Sigmoid colon (tissue), 7 donors: ENCODE measurements around the gene LARP1. TPM values are rescaled to one million over a fixed set of nuclear protein-coding genes. Genes with fewer than 3 reads are reported as not detected.

Experiments used
- DNase-seq: peaks from one replicate; pipeline ENCODE4 v3.0.0-alpha.2; 2019
- H3K27ac ChIP-seq, 4 donors: fragments of 200-600 bp; sonication (generic); one replicate each; pipeline ENCODE4 v1.5.1; 2016 to 2019; ENCODE audit warnings: mild to moderate bottlenecking in 1 of 4
- H3K27me3 ChIP-seq, 3 donors: fragments of 200-600 bp; sonication (generic); one replicate each; pipeline ENCODE4 v1.5.1; 2019; ENCODE audit warnings: mild to moderate bottlenecking in 1 of 3
- H3K36me3 ChIP-seq, 4 donors: fragments of 200-600 bp; sonication (generic); one replicate each; pipeline ENCODE4 v1.5.1; 2016 to 2019
- H3K4me1 ChIP-seq, 4 donors: fragments of 200-600 bp; sonication (generic); one replicate each; pipeline ENCODE4 v1.5.1; 2017 to 2019
- H3K4me3 ChIP-seq, 4 donors: fragments of 200-600 bp; sonication (generic); one replicate each; pipeline ENCODE4 v1.5.1; 2017 to 2019; ENCODE audit warnings: mild to moderate bottlenecking in 2 of 4, moderate library complexity in 1 of 4
- H3K9me3 ChIP-seq, 4 donors: fragments of 200-600 bp in 3 of 4; sonication (generic) in 3 of 4; one replicate each; pipeline versions ENCODE4 v1.5.1 to v1.6.1; 2013 to 2019
- CTCF ChIP-seq, 4 experiments: fragments of 450-650 bp in 3 of 4; fragments of 200-600 bp in 1 of 4; IDR thresholded peaks; one replicate each; pipeline ENCODE4 v1.5.1; 2016 to 2019; ENCODE audit warnings: antibody characterized with exemption in 4 of 4, mild to moderate bottlenecking in 3 of 4, moderate library complexity in 2 of 4
- EP300 ChIP-seq, 4 donors: sonication (generic); formaldehyde crosslinking; IDR thresholded peaks; one replicate each; pipeline ENCODE4 v1.6.1; 2017; ENCODE audit warnings: antibody characterized with exemption in 4 of 4
- POLR2A ChIP-seq, 2 donors: fragments of 450-650 bp; IDR thresholded peaks; one replicate each; pipeline ENCODE4 v1.6.1; 2016; ENCODE audit warnings: antibody characterized with exemption in 2 of 2, mild to moderate bottlenecking in 2 of 2, moderate library complexity in 2 of 2
- POLR2AphosphoS5 ChIP-seq, 4 donors: sonication (generic); formaldehyde crosslinking; IDR thresholded peaks; one replicate each; pipeline ENCODE4 v1.6.1; 2017; ENCODE audit warnings: antibody characterized with exemption in 4 of 4
- WGBS, 2 donors: extraction: QIAGEN DNeasy Blood & Tissue Kit; methylation state at CpG; one replicate each; pipeline ENCODE4 v1.1.7; 2013; 5-methylcytosine and 5-hydroxymethylcytosine counted together
- intact Hi-C: fragments of 100-400 bp; cut with DNase I; formaldehyde crosslinking; loops from one replicate; pipeline ENCODE4 v1.15.1; 2023
- polyA plus RNA-seq, 3 donors: library from polyadenylated mRNA; stranded (reverse); fragments of 200-250 nt; gene quantifications; one replicate each; pipeline ENCODE4 v1.2.3, GENCODE V29; 2013
- total RNA-seq, 4 donors: library from RNA; depleted of rRNA; stranded (reverse); fragments of >200 nt; gene quantifications; one replicate each; pipeline ENCODE4 v1.1.0, GENCODE V29; 2016
- donor health status: healthy with polysubstance abuse.
- donor health status: Bipolar disorder and iron deficiency.
- donor health status: healthy.

Gene LARP1
- total and polyA plus RNA-seq, 7 donors, result 10.2 to 97.8 (median 49.0) TPM

DNA sequence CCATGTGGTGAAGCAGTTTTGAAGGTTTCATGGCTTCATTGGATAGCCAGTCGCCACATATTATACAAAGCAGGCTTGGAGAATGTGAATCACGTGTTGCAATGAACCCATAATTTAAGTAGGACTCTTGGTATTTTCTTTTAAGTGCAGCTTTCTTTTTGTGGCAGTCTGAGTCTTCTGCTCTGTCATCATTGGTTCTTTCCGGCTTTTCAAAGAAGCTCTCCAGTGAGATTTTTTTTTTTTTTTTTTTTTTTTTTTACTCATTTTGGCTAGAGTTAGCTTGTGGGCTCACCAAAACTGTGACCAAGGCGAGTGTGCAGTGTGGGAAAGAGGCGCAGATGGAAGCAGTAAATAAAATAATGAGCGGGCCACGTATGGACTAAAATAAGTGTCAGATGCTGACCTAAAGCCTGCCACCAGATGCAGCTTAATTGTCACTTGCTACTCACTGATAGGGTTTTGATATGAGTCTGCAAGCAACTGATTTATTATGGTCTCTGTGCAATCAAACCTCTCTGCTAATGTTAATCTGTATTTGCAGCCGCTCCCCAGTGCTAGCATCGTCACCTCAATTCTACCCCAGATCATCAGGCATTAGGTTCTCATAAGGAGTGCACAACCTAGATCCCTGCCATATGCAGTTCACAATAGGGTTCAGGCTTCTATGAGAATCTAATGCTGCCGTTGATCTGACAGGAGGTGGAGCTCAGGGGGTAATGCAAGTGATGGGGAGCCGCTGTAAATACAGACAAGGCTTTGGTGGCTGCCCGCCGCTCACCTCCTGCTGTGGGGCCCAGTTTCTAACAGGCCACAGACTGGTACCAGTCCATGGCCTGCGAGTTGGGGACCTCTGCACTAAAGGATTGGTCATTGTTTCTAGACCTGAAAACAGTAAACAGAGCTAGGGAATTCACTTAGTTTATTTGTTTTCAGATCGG, 45.5 kb upstream of the LARP1 start:
- H3K9me3 ChIP-seq, result no peaks in the 10 kb centered on the region
- peak; percentile 27 for DNase-seq
- no peaks in the 10 kb centered on the region for H3K27me3 ChIP-seq
- intact Hi-C loops, result no loop called here
- H3K4me3 ChIP-seq, result no peak overlapping the region
- H3K4me1 ChIP-seq, result peaks cover 0 to 15% (median 12%) of the 10 kb centered on the region in 4 donors
- TF ChIP-seq POLR2A (IDR thresholded peaks at IDR 0.05) (no peak), EP300 (IDR thresholded peaks at IDR 0.05) (no peak), CTCF (IDR thresholded peaks at IDR 0.05) (no peak), POLR2AphosphoS5 (IDR thresholded peaks at IDR 0.05) (no peak)
- no peak overlapping the region for H3K27ac ChIP-seq
- no peaks in the 10 kb centered on the region for H3K36me3 ChIP-seq
- 89 to 90% methylated on average over 15 of the region's 15 CpGs for WGBS, 2 donors

DNA sequence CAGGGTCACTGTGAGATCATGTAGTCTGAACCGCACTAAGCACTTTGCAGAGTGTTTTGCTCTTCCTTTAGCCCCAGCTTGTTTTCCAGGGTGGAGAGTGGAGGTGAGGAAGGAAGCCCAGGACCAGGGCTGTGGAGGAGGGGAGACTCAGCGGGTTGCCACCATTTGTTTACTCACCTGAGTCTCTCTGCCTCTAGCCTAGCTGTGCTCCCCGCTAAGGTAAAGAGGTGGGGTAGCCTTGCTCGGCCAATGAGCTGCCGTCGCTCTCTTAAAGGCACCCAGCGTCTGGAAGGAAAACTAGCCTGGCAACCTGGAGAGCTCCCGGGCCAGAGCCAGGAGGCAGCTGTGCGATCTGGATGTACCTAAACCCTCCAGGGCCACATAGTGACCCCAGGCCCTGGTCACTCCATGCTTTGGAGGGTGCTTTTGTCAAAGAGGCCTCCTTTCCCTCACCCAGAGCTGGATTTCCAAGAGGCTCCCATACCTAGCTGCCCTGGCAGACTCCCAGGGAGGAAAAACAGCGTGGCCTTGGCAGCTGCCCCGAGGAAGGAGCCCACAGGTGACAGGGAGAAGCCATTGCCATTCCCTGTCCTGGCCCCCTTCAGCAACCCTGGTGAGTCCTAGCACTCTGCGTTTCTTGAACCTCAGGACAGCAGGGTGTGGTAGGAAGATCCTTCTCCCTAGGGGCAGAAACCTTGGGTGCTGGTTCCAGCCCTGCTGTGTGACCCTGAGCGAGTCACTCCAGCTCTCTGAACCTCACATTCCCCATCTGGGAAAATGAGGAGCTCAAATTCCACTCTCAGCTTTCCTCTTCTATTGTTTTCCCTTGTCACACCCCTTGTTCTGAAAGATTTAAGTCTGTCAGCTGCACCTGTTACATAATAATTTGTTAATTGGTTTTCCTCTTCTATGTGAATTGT, 42.4 kb upstream of the LARP1 start:
- Histone ChIP-seq H3K27me3 (no peaks in the 10 kb centered on the region), H3K9me3 (no peaks in the 10 kb centered on the region), H3K27ac (peak overlapping the region in 1 of 4 donors; percentile 14), H3K4me3 (no peak overlapping the region), H3K36me3 (no peaks in the 10 kb centered on the region), H3K4me1 (peaks cover 0 to 18% (median 14%) of the 10 kb centered on the region in 4 donors)
- TF ChIP-seq POLR2A (IDR thresholded peaks at IDR 0.05), result peak in 1 of 2 donors; percentile 31
- TF ChIP-seq POLR2AphosphoS5 (IDR thresholded peaks at IDR 0.05), result no peak
- DNase-seq, result peak; percentile 56
- intact Hi-C loops, result no loop called here
- WGBS, 2 donors, result 15 to 65% methylated on average over 13 of the region's 13 CpGs

GRCh38 chr5:154713615-154714125, 41.5 kb upstream of the LARP1 start:
- no peaks in the 10 kb centered on the region for H3K36me3 ChIP-seq
- TF ChIP-seq POLR2A (IDR thresholded peaks at IDR 0.05), result no peak
- no peak for TF ChIP-seq POLR2AphosphoS5 (IDR thresholded peaks at IDR 0.05)
- TF ChIP-seq EP300 (IDR thresholded peaks at IDR 0.05), result no peak
- TF ChIP-seq CTCF (IDR thresholded peaks at IDR 0.05), result no peak
- 23 to 64% methylated on average over 2 of the region's 2 CpGs for WGBS, 2 donors
- peak overlapping the region in 3 of 4 donors; percentile 8 to 43 (median 18) for H3K27ac ChIP-seq
- H3K27me3 ChIP-seq, result no peaks in the 10 kb centered on the region
- no peak overlapping the region for H3K4me3 ChIP-seq
- peaks cover 0 to 18% (median 14%) of the 10 kb centered on the region in 4 donors for H3K4me1 ChIP-seq
- peak; percentile 30 for DNase-seq
- intact Hi-C loops, result no loop called here
- no peaks in the 10 kb centered on the region for H3K9me3 ChIP-seq

GRCh38 chr5:154714266-154714986, 40.8 kb upstream of the LARP1 start:
- WGBS, 2 donors, result 9 to 32% methylated on average over 10 of the region's 10 CpGs
- Histone ChIP-seq H3K36me3 (no peaks in the 10 kb centered on the region), H3K4me1 (peaks cover 0 to 18% (median 14%) of the 10 kb centered on the region in 4 donors), H3K4me3 (peak overlapping the region in 2 of 4 donors; percentile 10 to 17), H3K27me3 (no peaks in the 10 kb centered on the region), H3K27ac (peak overlapping the region in 2 of 4 donors; percentile 17 to 43), H3K9me3 (no peaks in the 10 kb centered on the region)
- TF ChIP-seq CTCF (IDR thresholded peaks at IDR 0.05) (no peak), EP300 (IDR thresholded peaks at IDR 0.05) (no peak), POLR2A (IDR thresholded peaks at IDR 0.05) (no peak), POLR2AphosphoS5 (IDR thresholded peaks at IDR 0.05) (no peak)
- DNase-seq, result no peak
- intact Hi-C loops, result no loop called here
